Transverse colon (tissue), 4 donors: Measurements from ENCODE around the gene PRRG4.

Experiments used
- CTCF ChIP-seq, 5 experiments: fragments of 200-600 bp in 3 of 5; fragments of 450-650 bp in 2 of 5; sonication (generic) in 3 of 5; IDR thresholded peaks; 1 replicate in 2 of 5; 2 replicates in 3 of 5; pipeline ENCODE4 v1.5.1; 2016 to 2017; ENCODE audit warnings: antibody characterized with exemption in 5 of 5, inconsistent platforms in 3 of 5, mild to moderate bottlenecking in 2 of 5, moderate library complexity in 1 of 5
- EP300 ChIP-seq: sonication (generic); formaldehyde crosslinking; IDR thresholded peaks from one replicate; pipeline ENCODE4 v1.6.1; 2017; ENCODE audit warnings: antibody characterized with exemption, low read depth
- POLR2A ChIP-seq: fragments of 450-650 bp; IDR thresholded peaks from one replicate; pipeline ENCODE4 v1.6.1; 2016; ENCODE audit warnings: antibody characterized with exemption, mild to moderate bottlenecking, moderate library complexity
- POLR2AphosphoS5 ChIP-seq, 3 donors: sonication (generic); formaldehyde crosslinking; IDR thresholded peaks; one replicate each; pipeline ENCODE4 v1.6.1; 2016; ENCODE audit warnings: antibody characterized with exemption in 3 of 3

DNA sequence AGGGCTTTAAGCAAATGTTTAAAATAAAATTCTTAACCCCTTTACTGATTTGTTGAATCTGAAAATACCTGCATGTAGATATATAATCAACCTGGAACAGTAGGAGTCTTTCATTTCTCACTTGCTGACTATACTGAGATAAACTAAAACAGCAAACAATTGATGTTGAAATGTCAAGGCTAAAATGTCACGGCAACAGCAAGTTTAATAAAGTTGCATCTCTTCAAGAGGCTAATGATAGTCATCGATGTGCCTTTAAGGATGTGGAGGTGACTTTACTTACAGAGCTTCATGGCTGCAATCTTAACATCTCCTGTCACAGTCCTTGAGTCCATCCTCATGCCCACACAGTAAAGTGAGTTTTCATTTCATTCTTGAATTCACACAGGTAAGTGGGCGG lies 3.6 kb upstream of the PRRG4 start:
- no peak for TF ChIP-seq CTCF (IDR thresholded peaks at IDR 0.05)
- no peak for TF ChIP-seq POLR2A
- TF ChIP-seq EP300 = no peak
- TF ChIP-seq POLR2AphosphoS5 (IDR thresholded peaks at IDR 0.05) = no peak
